ENCODE results near the gene NHS. TPM values are rescaled to one million over a fixed set of nuclear protein-coding genes. Genes with fewer than 3 reads are reported as not detected.

Gene NHS
- total RNA-seq, 1 experiment from 2014 or later = 5.7 TPM

DNA sequence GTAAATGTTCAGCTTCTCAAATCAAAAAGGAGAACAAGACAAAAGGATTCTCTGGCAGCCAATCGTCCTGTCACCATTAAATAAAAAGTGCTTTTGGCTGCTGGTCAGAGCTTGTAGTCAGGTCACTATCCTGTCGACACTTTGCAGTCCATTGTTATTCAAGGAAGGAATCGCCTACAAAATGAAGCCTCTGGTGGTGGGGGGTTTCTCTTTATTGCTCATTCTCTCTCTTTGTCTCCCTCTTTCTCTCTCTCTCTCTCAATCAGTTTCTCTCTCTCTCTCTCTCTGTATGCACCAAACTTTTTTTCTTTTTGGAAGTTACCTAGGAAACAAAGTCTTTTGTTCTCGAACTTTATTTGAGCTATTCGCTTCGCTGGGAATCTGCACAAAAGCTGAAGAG, 344.7 kb downstream of the NHS start:
- Histone ChIP-seq H3K9me2 (ENCODE audit: insufficient read depth) (no peaks in the 10 kb centered on the region), H3K9ac (ENCODE audit: low read length) (no peak overlapping the region), H4K20me1 (ENCODE audit: insufficient read depth) (no peaks in the 10 kb centered on the region), H3K4me3 (replicated peaks in 1 of 2; ENCODE audit: low read depth in 1 of 2, low read length in 2 of 2) (no peak overlapping the region), H3K9me3 (ENCODE audit: control insufficient read depth in 1 of 2, insufficient read depth in 1 of 2, low read depth in 1 of 2, low read length in 2 of 2) (no peaks in the 10 kb centered on the region), H3K79me2 (ENCODE audit: insufficient read depth, low read length) (no peaks in the 10 kb centered on the region), H2AFZ (ENCODE audit: low read depth, low read length, poor library complexity, severe bottlenecking) (no peak overlapping the region), H3K27me3 (ENCODE audit: insufficient read depth, low read length) (no peaks in the 10 kb centered on the region), H3K27ac (ENCODE audit: low read depth, low read length) (no peak overlapping the region), H3K4me1 (ENCODE audit: control insufficient read depth in 1 of 2, insufficient read depth in 2 of 2, low read length in 2 of 2) (no peaks in the 10 kb centered on the region), H3K4me2 (ENCODE audit: low read length) (no peak overlapping the region), H3K36me3 (ENCODE audit: control insufficient read depth in 1 of 2, insufficient read depth in 2 of 2, low read length in 2 of 2) (no peaks in the 10 kb centered on the region)
- ChIA-PET POLR2A (no interaction called here), RAD21 (ENCODE audit: low non-redundant PET in 1 of 2, low total read pairs in 2 of 2, uncharacterized antibody in 2 of 2, unreplicated experiment in 2 of 2) (no interaction called here), CTCF (no interaction called here)
- TF ChIP-seq ZNF274 (IDR thresholded peaks at IDR 0.05; ENCODE audit: low read depth, low read length) (no peak), CBX3 (IDR thresholded peaks at IDR 0.05; ENCODE audit: low read depth) (no peak), ZBTB33 (IDR thresholded peaks at IDR 0.05; ENCODE audit: extremely low read depth, insufficient replicate concordance, low read length) (no peak), TCF7L2 (IDR thresholded peaks at IDR 0.05; ENCODE audit: borderline replicate concordance, extremely low read depth, insufficient read depth, insufficient read length) (no peak), YY1 (IDR thresholded peaks at IDR 0.05; ENCODE audit: extremely low read depth, insufficient replicate concordance, low read depth, low read length) (no peak), SRF (IDR thresholded peaks at IDR 0.05; ENCODE audit: low read depth) (no peak), POLR2A (IDR thresholded peaks at IDR 0.05; ENCODE audit: borderline replicate concordance, extremely low read depth, insufficient read depth, insufficient read length) (no peak), SIN3A (IDR thresholded peaks at IDR 0.05; ENCODE audit: low read depth) (no peak), EGR1 (IDR thresholded peaks at IDR 0.05; ENCODE audit: low read depth) (no peak), FOSL1 (IDR thresholded peaks at IDR 0.05; ENCODE audit: low read depth) (no peak), RAD21 (IDR thresholded peaks at IDR 0.05; ENCODE audit: low read depth) (no peak), CTCF (IDR thresholded peaks at IDR 0.05 in 2 of 3, conservative IDR thresholded peaks at IDR 0.05 in 1 of 3; ENCODE audit: borderline replicate concordance in 1 of 3, insufficient read depth in 1 of 3, low read depth in 2 of 3, low read length in 2 of 3) (no peak), MAX (IDR thresholded peaks at IDR 0.05) (no peak), EZH2phosphoT487 (IDR thresholded peaks at IDR 0.05; ENCODE audit: borderline replicate concordance) (no peak), ELF1 (IDR thresholded peaks at IDR 0.05; ENCODE audit: borderline replicate concordance, low read depth) (no peak), POLR2AphosphoS5 (IDR thresholded peaks at IDR 0.05; ENCODE audit: low read depth, low read length) (no peak), SP1 (IDR thresholded peaks at IDR 0.05; ENCODE audit: low read depth) (no peak)
- DNase-seq (ENCODE audit: low read depth, low spot score) (no peak), ATAC-seq (no peak)
- intact Hi-C loops (cut with micrococcal nuclease) = no loop called here
- no TSS peak for BruUV-seq (replicated peaks)
